NCI-H82 treated with DMSO at 0.1 percent for 48 hours (cell line): Measurements from ENCODE around the gene LBX2.
"Not testable (repeated sequence)": the region's sequence is repeated elsewhere in the genome, so short reads cannot be mapped to it uniquely, and the experiment has no call there.

ENCODE experiments used
- DNase-seq: peaks from one replicate; lab custom pipeline; 2025; ENCODE audit not compliant: unreplicated experiment; lab: John Stamatoyannopoulos, UW

The LBX2 gene

DNA sequence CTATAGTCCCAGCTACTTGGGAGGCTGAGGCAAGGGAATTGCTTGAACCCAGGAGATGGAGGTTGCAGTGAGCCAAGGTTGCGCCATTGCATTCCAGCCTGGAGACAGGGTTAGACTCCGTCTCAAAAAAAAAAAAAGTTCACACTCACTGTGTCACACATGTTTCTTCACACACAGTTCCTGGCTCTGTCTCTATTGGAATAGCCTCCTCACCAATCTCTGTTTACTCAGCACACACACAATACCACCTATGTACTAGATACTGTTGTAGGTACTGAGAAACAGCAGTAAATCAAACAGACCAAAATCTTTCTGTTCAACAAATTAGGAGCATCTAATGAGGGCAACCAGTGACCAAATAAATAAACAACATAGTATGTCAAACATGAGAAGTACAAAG, 13.3 kb downstream of the LBX2 start:
- DNase-seq, result no peak

DNA sequence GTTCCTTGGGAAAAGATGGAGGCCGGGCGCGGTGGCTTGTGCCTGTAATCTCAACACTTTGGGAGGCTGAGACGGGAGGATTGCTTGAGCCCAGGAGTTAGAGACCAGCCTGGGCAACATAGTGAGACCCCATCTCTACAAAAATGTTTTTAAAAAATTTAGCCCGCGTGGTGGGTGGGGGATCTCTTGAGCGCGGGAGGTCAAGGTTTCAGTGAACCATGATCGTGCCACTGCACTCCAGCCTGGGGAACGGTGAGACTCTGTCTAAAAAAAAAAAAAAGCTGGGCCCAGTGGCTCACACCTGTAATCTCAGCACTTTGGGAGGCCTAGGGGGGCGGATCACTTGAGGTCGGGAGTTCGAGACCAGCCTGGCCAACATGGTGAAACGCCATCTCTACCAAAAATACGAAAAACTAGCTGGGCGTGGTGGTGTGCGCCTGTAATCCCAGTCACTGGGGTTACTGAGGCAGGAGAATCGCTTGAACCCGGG, 15.7 kb downstream of the LBX2 start:
- DNase-seq, result not testable (repeated sequence)

- DNase-seq, result peak; percentile 97
Observed at GRCh38 chr2:74482801-74483674, 16.4 kb downstream of the LBX2 start, which contains the start of the genes CCDC142 and TTC31. TSS of gene CCDC142 (minus strand) at chr2:74482998. CDS start at chr2:74482837, 161 bp downstream. TSS of gene TTC31 (plus strand) at chr2:74483081. CDS start at chr2:74483096, 15 bp downstream.

DNA sequence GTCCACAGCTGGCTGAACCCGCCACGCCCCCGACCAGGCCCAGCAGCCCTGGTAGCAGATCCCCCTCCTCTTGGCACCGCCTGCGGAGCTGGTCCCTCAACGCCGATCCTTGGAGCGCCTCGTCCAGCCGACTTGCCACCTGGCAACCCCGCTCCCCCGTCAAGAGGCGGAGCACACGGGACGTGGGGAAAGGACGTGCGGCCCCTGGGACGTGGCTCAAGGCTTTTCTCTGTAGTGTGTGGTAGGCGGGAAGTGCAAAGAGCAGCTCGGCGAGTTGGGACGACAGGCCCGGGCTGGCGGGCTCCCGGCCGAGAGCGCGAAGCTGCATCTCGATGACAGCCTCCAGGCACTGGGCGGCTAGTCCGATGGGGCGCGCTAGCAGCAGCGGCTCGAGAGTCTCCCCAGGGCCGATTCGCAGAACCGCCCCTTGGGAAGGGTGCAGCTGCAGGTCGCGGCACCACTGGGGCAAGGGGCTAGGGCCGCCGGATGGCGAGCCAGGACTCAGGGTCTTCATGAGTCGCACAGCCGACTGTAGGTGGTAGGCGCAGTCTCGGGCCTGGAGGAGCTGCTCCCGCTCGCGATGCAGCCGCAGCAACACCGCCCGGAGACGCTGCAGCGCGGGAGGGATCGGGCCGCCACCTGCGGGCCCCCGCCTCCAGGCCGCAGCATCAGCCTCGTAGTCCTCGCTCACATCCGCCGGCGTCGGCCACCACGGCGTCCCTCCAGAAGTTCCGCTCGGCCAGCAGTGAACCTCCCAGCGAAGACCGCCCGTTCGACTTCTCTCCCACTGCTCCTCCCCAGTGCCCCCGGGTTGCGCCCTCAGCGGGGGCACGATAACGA, 17.2 kb downstream of the LBX2 start:
- no peak for DNase-seq

DNA sequence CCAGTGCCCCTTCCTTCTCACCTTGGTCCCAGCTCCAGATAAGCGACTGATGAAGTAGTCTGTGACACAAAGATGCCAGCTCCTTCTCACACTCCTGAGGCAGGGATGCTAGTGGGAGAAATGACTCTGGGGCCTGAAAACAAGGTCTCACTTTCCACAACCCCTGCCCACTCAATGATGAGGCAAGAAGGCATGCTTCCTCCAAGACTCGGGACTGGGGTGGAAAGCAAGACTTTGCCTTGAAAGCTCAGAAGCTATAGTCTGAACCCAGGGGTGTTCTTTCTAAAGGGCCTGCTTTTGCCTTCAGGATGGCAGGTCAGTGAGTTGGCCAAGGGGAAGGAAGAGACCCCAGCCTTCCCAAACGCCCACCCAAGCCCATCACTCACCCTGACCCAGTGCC, 18.0 kb downstream of the LBX2 start:
- no peak for DNase-seq

DNA sequence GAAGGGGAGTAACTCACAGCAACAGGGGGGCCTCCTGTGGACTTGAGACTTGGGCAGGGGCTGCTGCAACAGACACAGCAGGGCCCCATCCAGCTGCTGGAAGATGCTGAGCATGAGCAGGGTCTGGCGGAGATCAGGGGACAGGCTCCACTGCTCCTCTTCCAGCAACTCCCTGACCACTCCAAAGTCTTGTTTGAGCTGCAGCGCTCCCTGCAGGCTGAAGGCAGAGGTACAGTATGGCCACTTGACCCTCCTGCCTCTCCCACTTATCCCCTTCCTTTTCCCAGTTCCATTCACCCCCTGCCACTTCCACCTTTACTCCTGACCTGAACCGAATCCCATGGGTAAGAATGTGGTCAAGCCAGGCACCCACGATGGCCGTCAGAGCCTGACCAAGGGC, 24.5 kb downstream of the LBX2 start:
- DNase-seq, result no peak

DNA sequence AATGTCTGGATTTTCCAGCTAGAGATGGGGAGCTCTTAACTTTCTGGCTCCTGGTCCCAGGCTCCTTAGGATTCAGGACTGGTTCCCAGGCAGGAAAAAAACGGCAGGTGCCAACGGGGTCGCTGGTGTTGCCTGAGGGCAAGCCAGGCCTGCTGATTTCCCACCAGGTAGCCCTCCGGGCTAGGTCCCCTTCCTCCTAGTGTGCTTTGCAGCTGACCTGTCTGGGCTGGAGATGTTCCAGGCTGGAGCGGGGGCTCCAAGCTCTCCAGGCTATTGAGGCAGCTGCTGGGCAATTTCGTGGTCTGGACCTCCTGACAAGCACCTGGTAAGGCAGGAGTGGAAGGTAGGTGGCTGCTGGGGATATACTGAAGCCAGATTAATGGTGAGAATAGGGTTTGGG, 24.9 kb downstream of the LBX2 start:
- no peak for DNase-seq

- DNase-seq, result no peak
Observed at GRCh38 chr2:74472945-74473258, 26.5 kb downstream of the LBX2 start.

DNA sequence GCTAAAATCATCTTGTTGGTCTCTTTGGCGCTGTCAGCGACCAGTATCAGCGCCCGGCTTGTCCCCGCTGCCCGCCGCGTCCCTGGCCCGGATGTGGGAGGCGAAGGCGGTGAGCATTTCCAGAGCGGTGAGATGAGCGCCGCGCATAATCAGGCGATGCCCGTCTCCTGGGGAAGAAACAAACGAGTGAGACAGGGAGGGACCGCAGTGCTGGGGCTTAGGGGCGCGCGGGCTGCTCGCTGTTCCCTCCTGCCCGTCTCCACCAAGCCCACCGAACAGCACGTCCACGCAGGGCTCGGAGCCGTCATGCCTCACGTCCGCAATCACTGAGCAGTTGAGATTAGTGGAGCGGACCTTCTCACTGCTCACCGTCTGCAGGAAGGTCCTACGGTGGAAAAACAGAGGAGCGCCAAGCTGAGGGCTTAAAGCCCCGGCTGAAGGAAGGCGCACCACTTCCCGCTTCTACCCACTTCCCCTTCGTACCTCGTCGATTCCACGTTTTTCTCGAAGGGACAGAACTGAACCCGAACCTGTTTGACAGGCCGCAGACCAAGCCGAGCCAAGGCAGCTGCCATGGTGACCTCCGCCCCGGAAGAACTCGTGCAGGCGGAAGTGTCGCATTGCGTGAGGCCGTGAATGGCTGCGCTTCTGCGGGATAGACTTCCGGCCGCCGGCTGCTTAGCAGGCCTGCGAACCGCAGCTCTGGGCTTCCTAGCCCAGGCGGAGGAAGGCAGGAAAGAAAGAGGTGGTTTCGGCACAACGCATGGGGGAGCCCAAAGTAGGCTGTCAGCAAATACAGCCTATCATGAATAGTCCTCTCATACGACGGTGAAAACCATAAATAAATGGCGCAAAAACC, 27.1 kb downstream of the LBX2 start, which contains the start of gene MRPL53:
MRPL53 (minus strand) TSS at position 595 of the 859 bp plus-strand sequence; CDS start at position 575, 20 bp downstream.
- peak; percentile 73 for DNase-seq

DNA sequence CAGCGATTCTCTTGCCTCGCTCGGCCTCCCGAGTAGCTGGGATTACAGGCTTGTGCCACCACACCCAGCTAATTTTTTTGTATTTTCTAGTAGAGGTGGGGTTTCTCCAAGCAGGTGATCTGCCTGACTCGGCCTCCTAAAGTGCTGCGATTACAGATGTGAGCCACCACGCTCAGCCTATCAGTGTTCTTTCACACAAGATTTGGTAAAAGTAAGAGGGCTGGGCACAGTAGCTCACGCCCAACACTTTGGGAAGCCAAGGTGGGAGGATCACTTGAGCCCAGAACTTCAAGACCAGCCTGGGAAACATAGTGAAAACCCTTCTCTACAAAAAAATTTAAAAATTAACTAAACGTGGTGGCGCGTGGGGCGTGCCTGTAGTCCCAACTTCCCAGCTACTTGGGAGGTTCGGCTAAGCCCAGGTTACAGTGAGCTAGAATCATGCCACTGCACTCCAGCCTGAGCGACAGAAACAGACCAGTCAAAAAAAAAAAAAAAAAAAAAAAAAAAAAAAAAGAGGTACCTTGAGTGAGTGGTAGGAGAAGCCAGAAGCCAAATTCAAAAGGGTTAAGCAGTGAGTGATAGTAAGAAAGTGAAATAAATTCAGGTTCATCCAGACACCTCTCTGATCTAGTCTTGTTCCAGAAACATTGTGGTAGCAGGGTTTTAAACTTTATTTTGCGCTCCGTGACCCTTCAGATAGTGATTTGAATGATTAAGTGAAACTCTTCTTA, 27.9 kb downstream of the LBX2 start:
- DNase-seq, result no peak

- DNase-seq, result not testable (repeated sequence)
Observed at GRCh38 chr2:74470742-74471141, 28.7 kb downstream of the LBX2 start.

- no peak for DNase-seq
Observed at GRCh38 chr2:74464406-74464805, 35.0 kb downstream of the LBX2 start.

GRCh38 chr2:74462786-74463105, 36.7 kb downstream of the LBX2 start:
- no peak for DNase-seq

DNA sequence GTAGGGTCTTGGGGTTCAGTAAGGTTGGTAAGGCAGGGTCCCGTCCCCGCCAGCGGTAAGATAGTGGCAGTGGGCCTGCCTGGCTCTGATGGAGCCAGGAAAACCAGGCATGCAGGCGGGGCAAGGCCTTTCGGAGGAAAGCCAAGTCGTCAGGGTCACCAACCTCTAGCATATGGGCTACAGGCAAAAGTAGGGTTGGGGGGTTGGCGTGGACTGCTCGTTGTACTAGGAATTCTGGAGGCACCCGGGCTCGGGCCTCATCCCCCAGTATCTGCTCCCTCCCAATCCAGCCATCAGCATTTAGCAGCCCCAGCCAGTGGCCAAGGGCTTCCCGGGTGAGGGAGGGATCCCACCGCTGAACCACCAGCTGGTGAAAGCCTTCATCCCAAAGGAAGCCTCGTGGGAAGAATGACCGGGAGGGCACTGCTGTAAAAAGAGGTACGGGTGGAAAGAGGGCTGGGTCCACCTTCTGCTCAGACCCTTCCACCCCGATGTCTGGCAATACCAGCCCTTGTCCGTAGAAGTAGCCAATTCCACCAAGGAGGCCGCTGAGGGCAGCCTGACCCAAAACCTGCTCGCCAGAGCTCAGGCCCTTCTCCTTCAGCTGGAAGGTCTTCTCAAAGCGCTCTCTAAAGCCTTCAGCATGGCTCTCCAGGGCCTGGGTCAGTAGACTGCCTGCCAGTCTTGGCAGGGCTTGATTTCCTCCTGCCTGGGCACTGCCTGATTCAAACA, 37.2 kb downstream of the LBX2 start:
- no peak for DNase-seq

DNA sequence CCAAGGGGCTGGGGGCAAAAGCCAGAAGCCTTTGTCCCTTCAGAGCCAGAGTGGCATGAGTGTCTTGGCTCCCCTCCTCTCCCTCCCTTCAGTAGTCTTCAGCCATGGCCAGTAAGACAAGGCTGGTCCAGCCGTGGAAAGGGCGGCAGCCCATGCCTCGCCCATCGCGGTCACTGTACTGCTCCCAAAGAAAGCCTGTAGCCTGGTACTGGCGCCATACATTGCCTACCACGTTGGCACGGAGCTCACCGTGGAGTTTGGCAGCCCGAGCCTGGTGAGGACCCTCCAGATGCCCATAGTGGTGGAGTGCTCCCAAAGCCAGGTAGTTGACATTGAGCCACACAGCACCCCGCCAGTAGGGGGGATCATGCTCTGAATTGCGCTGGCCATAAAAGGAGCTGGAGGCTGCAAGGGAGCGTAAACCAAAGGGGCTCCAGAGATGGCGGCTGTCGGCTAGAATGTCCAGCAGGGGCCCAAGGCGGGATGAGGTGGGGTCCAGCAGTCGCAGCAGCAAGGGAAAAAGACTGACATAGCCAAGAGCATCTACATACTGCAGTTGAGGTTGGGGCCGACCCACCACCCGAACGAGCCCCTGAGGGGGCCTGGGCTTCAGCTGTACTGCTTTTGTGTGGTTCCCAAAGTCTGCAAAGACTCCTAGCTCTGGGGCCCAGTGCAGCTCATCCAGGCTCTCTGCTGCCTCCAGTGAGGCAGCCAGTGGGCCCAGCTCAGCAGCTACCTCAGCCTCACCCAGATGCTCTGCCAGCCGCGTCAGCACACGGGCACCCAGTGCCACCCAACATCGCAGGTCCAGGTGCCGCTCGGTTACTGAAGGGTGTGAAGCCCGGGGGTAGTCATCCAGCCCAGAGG, 38.0 kb downstream of the LBX2 start:
- DNase-seq, result no peak

DNA sequence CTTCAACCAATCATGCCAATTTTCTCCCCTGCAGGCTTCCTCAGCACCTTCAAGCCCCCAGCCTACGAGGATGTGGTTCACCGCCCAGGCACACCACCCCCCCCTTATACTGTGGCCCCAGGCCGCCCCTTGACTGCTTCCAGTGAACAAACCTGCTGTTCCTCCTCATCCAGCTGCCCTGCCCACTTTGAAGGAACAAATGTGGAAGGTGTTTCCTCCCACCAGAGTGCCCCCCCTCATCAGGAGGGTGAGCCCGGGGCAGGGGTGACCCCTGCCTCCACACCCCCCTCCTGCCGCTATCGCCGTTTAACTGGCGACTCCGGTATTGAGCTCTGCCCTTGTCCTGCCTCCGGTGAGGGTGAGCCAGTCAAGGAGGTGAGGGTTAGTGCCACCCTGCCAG, 39.2 kb downstream of the LBX2 start:
- not testable (repeated sequence) for DNase-seq

DNA sequence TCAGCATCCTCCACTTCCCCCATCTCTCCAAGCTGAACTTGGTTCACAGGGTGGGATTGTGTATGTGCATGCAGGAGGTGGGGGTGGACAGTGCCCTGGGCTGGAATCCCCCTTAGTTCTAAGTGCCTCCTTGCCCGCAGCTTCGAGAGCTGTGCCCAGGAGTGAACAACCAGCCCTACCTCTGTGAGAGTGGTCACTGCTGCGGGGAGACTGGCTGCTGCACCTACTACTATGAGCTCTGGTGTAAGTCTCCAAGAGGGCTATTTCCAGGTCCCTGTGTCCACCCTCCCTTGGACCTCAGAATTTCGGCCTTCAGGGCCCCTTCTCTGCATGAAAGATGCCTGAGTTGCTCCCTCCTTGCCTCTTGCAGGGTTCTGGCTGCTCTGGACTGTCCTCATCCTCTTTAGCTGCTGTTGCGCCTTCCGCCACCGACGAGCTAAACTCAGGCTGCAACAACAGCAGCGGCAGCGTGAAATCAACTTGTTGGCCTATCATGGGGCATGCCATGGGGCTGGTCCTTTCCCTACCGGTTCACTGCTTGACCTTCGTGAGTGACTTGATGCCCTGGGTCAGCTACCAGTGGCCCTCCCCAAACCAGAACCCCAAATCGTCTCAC, 39.8 kb downstream of the LBX2 start:
- not testable (repeated sequence) for DNase-seq

GRCh38 chr2:74458938-74459363, 40.5 kb downstream of the LBX2 start:
- no peak for DNase-seq
